Left lung (tissue), 10 donors: ENCODE results near the gene PDE3A. TPM values are rescaled to one million over a fixed set of nuclear protein-coding genes. Genes with fewer than 3 reads are reported as not detected.

Experiments
- ATAC-seq: fragments of 200-7000 bp; cut with Tn5 transposase; one replicate; pipeline ENCODE4 v1.9.1; 2020; ENCODE audit warnings: moderate library complexity
- DNase-seq, 4 donors: peaks; one replicate each; pipeline ENCODE4 v3.0.0-alpha.2; 2013 to 2020
- H3K27ac ChIP-seq, 2 donors: fragments of 200-600 bp; sonication (generic) in 1 of 2; one replicate each; pipeline versions ENCODE4 v1.5.0 to v1.8.0; 2020 to 2021
- H3K27me3 ChIP-seq, 2 donors: fragments of 200-600 bp; sonication (generic) in 1 of 2; one replicate each; pipeline versions ENCODE4 v1.5.0 to v1.8.0; 2020 to 2021
- H3K36me3 ChIP-seq, 2 donors: fragments of 200-600 bp; sonication (generic) in 1 of 2; one replicate each; pipeline versions ENCODE4 v1.5.0 to v1.8.0; 2020 to 2021
- H3K4me1 ChIP-seq, 2 donors: fragments of 200-600 bp; one replicate each; pipeline ENCODE4 v1.8.0; 2021
- H3K4me3 ChIP-seq, 2 donors: fragments of 200-600 bp; sonication (generic) in 1 of 2; one replicate each; pipeline versions ENCODE4 v1.5.0 to v1.8.0; 2020 to 2021; ENCODE audit warnings: mild to moderate bottlenecking in 1 of 2
- H3K9me3 ChIP-seq, 2 donors: fragments of 200-600 bp; sonication (generic) in 1 of 2; one replicate each; pipeline versions ENCODE4 v1.5.0 to v1.8.0; 2020 to 2021
- intact Hi-C, 2 donors: fragments of 100-400 bp; cut with DNase I; formaldehyde crosslinking; loops; one replicate each; pipeline versions ENCODE4 v1.11.2 to v1.14.2; 2022
- polyA plus RNA-seq, 6 donors: library from polyadenylated mRNA; unstranded; fragments of 120-200 nt; gene quantifications; one replicate each; pipeline ENCODE4 v1.2.1, GENCODE V29; 2013; ENCODE audit not compliant: insufficient read length in 6 of 6
- total RNA-seq, 2 donors: library from RNA; stranded (reverse); fragmentation: NEBNext Ultra II Directional; extraction: Animal tissue kit (Norgen Biotek cat#: 25700); gene quantifications; one replicate each; pipeline ENCODE4 v1.2.1, GENCODE V29; 2021
- TF ChIP-seq, protein P1 (sequence below), 2 donors: fragments of 200-600 bp; sonication (generic) in 1 of 2; IDR thresholded peaks; one replicate each; pipeline versions ENCODE4 v1.5.0 to v1.8.0; 2021; ENCODE audit warnings: antibody characterized with exemption in 2 of 2
- donor health status: DM: no; HTN: yes; CAD: no.
- donor health status: DM: no; HTN: no; CAD: no.

The PDE3A gene
- total and polyA plus RNA-seq, 8 donors: 5.1 to 9.3 (median 7.8) TPM

DNA sequence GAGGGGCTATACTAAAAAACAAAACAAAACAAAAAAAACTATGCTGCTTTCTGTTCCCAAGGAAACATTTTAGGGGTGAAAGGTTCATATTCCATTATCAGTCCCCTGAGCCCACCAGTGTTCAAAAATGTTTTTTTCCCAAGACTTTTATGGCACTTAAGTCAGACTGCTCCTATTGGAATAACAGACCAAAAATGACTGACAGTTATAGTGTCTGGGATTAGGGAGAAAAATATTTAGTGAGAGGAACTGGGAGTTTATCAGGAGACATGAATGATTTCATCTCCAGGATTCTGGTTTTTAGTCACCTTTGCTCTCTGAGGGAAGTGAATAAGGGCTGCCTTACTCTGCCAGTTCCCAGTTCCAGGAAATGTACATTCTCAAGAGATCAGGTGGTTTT, 68.0 kb downstream of the PDE3A start:
- Histone ChIP-seq H3K36me3 (no peaks in the 10 kb centered on the region), H3K4me3 (no peak overlapping the region), H3K9me3 (no peaks in the 10 kb centered on the region), H3K27me3 (no peaks in the 10 kb centered on the region), H3K27ac (no peak overlapping the region), H3K4me1 (no peaks in the 10 kb centered on the region)
- TF ChIP-seq, protein P1, sequence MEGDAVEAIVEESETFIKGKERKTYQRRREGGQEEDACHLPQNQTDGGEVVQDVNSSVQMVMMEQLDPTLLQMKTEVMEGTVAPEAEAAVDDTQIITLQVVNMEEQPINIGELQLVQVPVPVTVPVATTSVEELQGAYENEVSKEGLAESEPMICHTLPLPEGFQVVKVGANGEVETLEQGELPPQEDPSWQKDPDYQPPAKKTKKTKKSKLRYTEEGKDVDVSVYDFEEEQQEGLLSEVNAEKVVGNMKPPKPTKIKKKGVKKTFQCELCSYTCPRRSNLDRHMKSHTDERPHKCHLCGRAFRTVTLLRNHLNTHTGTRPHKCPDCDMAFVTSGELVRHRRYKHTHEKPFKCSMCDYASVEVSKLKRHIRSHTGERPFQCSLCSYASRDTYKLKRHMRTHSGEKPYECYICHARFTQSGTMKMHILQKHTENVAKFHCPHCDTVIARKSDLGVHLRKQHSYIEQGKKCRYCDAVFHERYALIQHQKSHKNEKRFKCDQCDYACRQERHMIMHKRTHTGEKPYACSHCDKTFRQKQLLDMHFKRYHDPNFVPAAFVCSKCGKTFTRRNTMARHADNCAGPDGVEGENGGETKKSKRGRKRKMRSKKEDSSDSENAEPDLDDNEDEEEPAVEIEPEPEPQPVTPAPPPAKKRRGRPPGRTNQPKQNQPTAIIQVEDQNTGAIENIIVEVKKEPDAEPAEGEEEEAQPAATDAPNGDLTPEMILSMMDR (IDR thresholded peaks at IDR 0.05): no peak
- intact Hi-C loops: no loop called here
- ATAC-seq (no peak), DNase-seq (no peak)

DNA sequence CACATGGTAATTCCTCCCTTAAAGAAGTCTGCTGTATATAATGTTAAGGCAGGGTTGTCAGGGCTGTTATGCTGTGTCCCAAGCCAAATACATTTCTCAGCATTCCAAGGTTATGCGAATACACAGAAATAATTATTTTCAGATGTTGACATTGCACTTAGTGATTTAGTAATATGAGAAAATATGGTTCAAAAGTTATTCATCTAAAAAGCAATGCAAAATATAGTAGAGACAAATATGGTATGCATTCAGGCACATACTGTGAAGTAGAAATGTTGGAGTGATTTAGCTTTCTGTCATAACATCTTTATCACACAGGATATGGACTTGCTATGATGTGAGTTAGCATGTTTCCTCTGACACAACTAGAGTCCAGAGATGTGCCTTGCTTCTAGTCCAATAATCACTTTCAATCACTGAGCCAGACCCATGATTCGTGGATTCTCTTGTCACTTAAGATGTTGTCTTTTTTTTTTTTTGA, 70.0 kb downstream of the PDE3A start:
- H3K4me1 ChIP-seq: no peaks in the 10 kb centered on the region
- H3K27me3 ChIP-seq: no peaks in the 10 kb centered on the region
- H3K36me3 ChIP-seq: no peaks in the 10 kb centered on the region
- no peaks in the 10 kb centered on the region for H3K9me3 ChIP-seq
- no peak for ATAC-seq
- H3K4me3 ChIP-seq: no peak overlapping the region
- TF ChIP-seq, protein P1 (IDR thresholded peaks at IDR 0.05): no peak
- H3K27ac ChIP-seq: no peak overlapping the region
- no peak for DNase-seq
- intact Hi-C loops: no loop called here

DNA sequence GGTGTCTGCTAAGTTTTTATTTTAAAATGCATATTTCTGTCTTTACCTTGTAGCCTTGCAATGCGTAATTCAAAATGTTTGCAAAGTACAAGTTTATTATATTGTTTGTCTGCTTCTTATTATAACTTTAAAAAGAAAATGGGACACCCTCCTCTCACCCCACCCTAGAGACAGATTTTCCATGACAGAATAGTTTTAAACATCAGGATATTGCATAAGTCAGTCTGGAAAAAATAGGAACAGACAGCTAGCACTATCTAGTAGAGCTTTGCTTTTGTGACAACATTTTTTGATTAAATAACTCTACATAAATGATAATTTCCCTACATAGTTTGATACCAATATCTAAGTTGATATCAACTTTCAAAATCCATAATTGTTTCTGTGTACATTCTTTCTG, 71.3 kb downstream of the PDE3A start:
- no peak for DNase-seq
- H3K27me3 ChIP-seq: no peaks in the 10 kb centered on the region
- H3K4me1 ChIP-seq: no peaks in the 10 kb centered on the region
- H3K27ac ChIP-seq: no peak overlapping the region
- H3K36me3 ChIP-seq: no peaks in the 10 kb centered on the region
- H3K4me3 ChIP-seq: no peak overlapping the region
- intact Hi-C loops: no loop called here
- peak; percentile 33 for ATAC-seq
- TF ChIP-seq, protein P1 (IDR thresholded peaks at IDR 0.05): no peak
- no peaks in the 10 kb centered on the region for H3K9me3 ChIP-seq

DNA sequence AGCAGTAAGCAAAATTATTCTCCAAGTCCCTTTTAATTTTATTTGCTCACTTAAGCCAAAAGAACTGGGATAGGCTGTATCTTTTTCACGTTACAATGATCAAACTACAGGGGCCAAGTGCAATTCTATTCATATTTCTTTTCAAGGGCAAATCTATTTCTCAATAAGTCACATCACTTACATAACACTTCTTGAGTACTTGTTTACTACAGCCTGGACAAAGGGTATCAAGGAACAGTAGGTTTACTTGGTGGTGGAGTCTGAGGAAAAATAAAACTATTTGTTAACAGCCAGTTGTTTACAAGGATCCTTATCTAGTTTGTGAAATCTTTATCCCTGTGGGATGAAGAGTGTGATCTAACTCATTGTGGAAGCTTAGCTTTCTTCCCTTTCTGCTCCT, 72.1 kb downstream of the PDE3A start:
- intact Hi-C loops: no loop called here
- DNase-seq (no peak), ATAC-seq (no peak)
- Histone ChIP-seq H3K4me1 (no peaks in the 10 kb centered on the region), H3K4me3 (no peak overlapping the region), H3K9me3 (no peaks in the 10 kb centered on the region), H3K27ac (no peak overlapping the region), H3K36me3 (no peaks in the 10 kb centered on the region), H3K27me3 (no peaks in the 10 kb centered on the region)
- TF ChIP-seq, protein P1 (IDR thresholded peaks at IDR 0.05): no peak

DNA sequence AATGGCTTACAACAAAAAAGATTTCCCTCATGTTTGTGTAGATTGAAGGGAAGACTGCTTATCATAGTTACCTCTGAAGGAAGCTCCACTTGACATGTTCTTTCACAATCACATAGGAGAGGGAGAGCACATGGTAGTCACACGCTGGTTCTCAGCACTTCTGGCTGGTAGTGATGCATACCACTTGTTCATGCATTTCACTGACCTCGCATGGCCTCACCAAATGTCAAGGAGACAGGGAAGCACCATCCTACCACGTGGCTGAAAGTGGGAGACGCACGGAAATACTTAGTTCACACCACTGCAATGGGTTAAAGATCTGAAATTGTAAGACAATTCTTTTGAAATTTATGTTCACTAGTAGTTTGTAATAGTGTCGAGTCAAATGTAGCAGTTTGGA, 74.0 kb downstream of the PDE3A start:
- Histone ChIP-seq H3K4me1 (no peaks in the 10 kb centered on the region), H3K27me3 (no peaks in the 10 kb centered on the region), H3K4me3 (no peak overlapping the region), H3K36me3 (no peaks in the 10 kb centered on the region), H3K27ac (no peak overlapping the region), H3K9me3 (no peaks in the 10 kb centered on the region)
- intact Hi-C loops: no loop called here
- DNase-seq: peak in 1 of 4 donors; percentile 41
- TF ChIP-seq, protein P1 (IDR thresholded peaks at IDR 0.05): no peak
- ATAC-seq: no peak
